Activated T-helper 1 cell treated with Interleukin-2 at 50 U/mL for 16 hours (primary cell): Measurements from ENCODE around the gene DPAGT1.
"Not testable (repeated sequence)": the region's sequence is repeated elsewhere in the genome, so short reads cannot be mapped to it uniquely, and the experiment has no call there.

Experiments
- DNase-seq: peaks from one replicate; pipeline ENCODE4 v3.0.0-alpha.2; 2020; ENCODE audit warnings: low read depth

The DPAGT1 gene

GRCh38 chr11:119115484-119116234 is 14.0 kb upstream of the DPAGT1 start:
- DNase-seq, result no peak

GRCh38 chr11:119114351-119114750 is 12.7 kb upstream of the DPAGT1 start:
- DNase-seq, result no peak

- no peak for DNase-seq
These were observed 12.1 kb upstream of the DPAGT1 start for GRCh38 chr11:119113716-119114115.

- no peak for DNase-seq
These were observed 10.8 kb upstream of the DPAGT1 start for GRCh38 chr11:119112314-119113020.

- DNase-seq, result no peak
These were observed 9.8 kb upstream of the DPAGT1 start for GRCh38 chr11:119111361-119111925.

GRCh38 chr11:119110439-119110838 is 8.8 kb upstream of the DPAGT1 start:
- DNase-seq, result no peak

- no peak for DNase-seq
These were observed 8.2 kb upstream of the DPAGT1 start for GRCh38 chr11:119109843-119110242.

- DNase-seq, result no peak
These were observed 7.2 kb upstream of the DPAGT1 start for GRCh38 chr11:119108857-119109221.

GRCh38 chr11:119108146-119108856 is 6.6 kb upstream of the DPAGT1 start:
- no peak for DNase-seq

GRCh38 chr11:119107538-119108145 is 6.0 kb upstream of the DPAGT1 start:
- no peak for DNase-seq

GRCh38 chr11:119106564-119107537 is 5.2 kb upstream of the DPAGT1 start, which contains the start of gene C2CD2L:
TSS of gene C2CD2L (plus strand) at chr11:119107344. CDS start at chr11:119107742, 398 bp downstream.
- DNase-seq, result peak; percentile 82

GRCh38 chr11:119103793-119104192 is 2.1 kb upstream of the DPAGT1 start:
- DNase-seq, result no peak

- not testable (repeated sequence) for DNase-seq
These were observed 1.6 kb upstream of the DPAGT1 start for GRCh38 chr11:119103161-119103664.

GRCh38 chr11:119100994-119101758 is 477 bp downstream of the DPAGT1 start:
- no peak for DNase-seq

- DNase-seq, result no peak
These were observed 1.2 kb downstream of the DPAGT1 start for GRCh38 chr11:119100246-119100970.

GRCh38 chr11:119099711-119100110 is 1.9 kb downstream of the DPAGT1 start:
- DNase-seq, result no peak

- DNase-seq, result peak; percentile 98
These were observed 6.4 kb downstream of the DPAGT1 start for GRCh38 chr11:119095066-119095880.

GRCh38 chr11:119094816-119095065 is 6.9 kb downstream of the DPAGT1 start:
- DNase-seq, result peak; percentile 47
